H1 (cell line): ENCODE data around the gene PDE6D. TPM values are rescaled to one million over a fixed set of nuclear protein-coding genes. Genes with fewer than 3 reads are reported as not detected.

Source experiments
- CTCF ChIA-PET: fragments of 300-600 bp; sonication (Branson Sonifier 250); formaldehyde crosslinking; loops from one replicate; lab custom pipeline; 2021; ENCODE audit not compliant: partially characterized antibody; lab: Charles Lee
- POLR2A ChIA-PET: fragments of 300-600 bp; sonication (Branson Sonifier 250); formaldehyde crosslinking; loops from one replicate; lab custom pipeline; 2021; ENCODE audit warnings: inconsistent platforms; ENCODE audit not compliant: partially characterized antibody; lab: Charles Lee
- DNase-seq, 2 experiments: peaks; one replicate each; pipeline versions ENCODE4 v3.0.0 to v3.0.0-alpha.2; 2010 to 2022; ENCODE audit warnings: low spot score in 2 of 2, low read depth in 1 of 2, mixed read lengths in 1 of 2
- FAIRE-seq: peaks from 2 replicates; lab custom pipeline; 2011; peaks lifted over from hg19 to GRCh38; lab: Jason Lieb, UNC
- H2AFZ ChIP-seq: 2 replicates; pipeline ENCODE4 v1.8.1; 2012; ENCODE audit warnings: low read length, inconsistent platforms
- H2AK5ac ChIP-seq: 2 replicates; pipeline ENCODE4 v1.6.1; 2013; ENCODE audit warnings: low read depth, low read length
- H2BK120ac ChIP-seq: replicated peaks from 2 replicates; pipeline ENCODE3; 2013; ENCODE audit warnings: low read depth, low read length, inconsistent platforms
- H2BK12ac ChIP-seq: 2 replicates; pipeline ENCODE4 v1.6.1; 2013; ENCODE audit warnings: low read depth, low read length
- H2BK15ac ChIP-seq: 2 replicates; pipeline ENCODE4 v1.6.1; 2013; ENCODE audit warnings: low read length
- H2BK20ac ChIP-seq: 2 replicates; pipeline ENCODE4 v1.6.1; 2013; ENCODE audit warnings: low read length
- H2BK5ac ChIP-seq: 2 replicates; pipeline ENCODE4 v1.6.1; 2013; ENCODE audit warnings: low read depth, low read length
- H3K14ac ChIP-seq: 2 replicates; pipeline ENCODE4 v1.6.1; 2013; ENCODE audit warnings: inconsistent platforms; ENCODE audit not compliant: insufficient read length
- H3K18ac ChIP-seq: 2 replicates; pipeline ENCODE4 v1.6.1; 2013; ENCODE audit warnings: low read length; ENCODE audit errors: extremely low read depth
- H3K23ac ChIP-seq: 2 replicates; pipeline ENCODE4 v1.6.1; 2013; ENCODE audit warnings: inconsistent platforms; ENCODE audit not compliant: insufficient read length
- H3K23me2 ChIP-seq: 2 replicates; pipeline ENCODE4 v1.6.1; 2013; ENCODE audit warnings: low read depth, low read length
- H3K27ac ChIP-seq: 2 replicates; pipeline ENCODE4 v1.6.1; 2011; ENCODE audit warnings: low read depth, low read length, inconsistent platforms
- H3K27me3 ChIP-seq, 4 experiments: replicated peaks in 1 of 4; 1 replicate in 1 of 4; 2 replicates in 3 of 4; pipeline versions ENCODE4 v1.6.1 to v1.8.1; 2011 to 2013; ENCODE audit warnings: low read length in 3 of 4, mild to moderate bottlenecking in 3 of 4, inconsistent platforms in 2 of 4, mixed read lengths in 2 of 4, moderate library complexity in 1 of 4; ENCODE audit not compliant: control insufficient read depth in 3 of 4, insufficient read depth in 3 of 4; ENCODE audit errors: extremely low read depth in 1 of 4
- H3K36me3 ChIP-seq, 4 experiments: 2 replicates each; pipeline versions ENCODE4 v1.6.1 to v1.8.1; 2011 to 2013; ENCODE audit warnings: mild to moderate bottlenecking in 4 of 4, low read length in 3 of 4, moderate library complexity in 2 of 4, control low read depth in 1 of 4, inconsistent platforms in 1 of 4; ENCODE audit not compliant: insufficient read depth in 4 of 4, control insufficient read depth in 2 of 4
- H3K4ac ChIP-seq: replicated peaks from 2 replicates; pipeline ENCODE3; 2013; ENCODE audit warnings: low read length, low read depth, mixed read lengths, inconsistent platforms; ENCODE audit not compliant: insufficient read length
- H3K4me1 ChIP-seq, 4 experiments: replicated peaks in 1 of 4; 1 replicate in 1 of 4; 2 replicates in 3 of 4; pipeline versions ENCODE4 v1.6.1 to v1.8.1; 2011 to 2013; ENCODE audit warnings: low read length in 3 of 4, inconsistent platforms in 2 of 4, mixed read lengths in 1 of 4; ENCODE audit not compliant: insufficient read depth in 4 of 4, control insufficient read depth in 3 of 4
- H3K4me2 ChIP-seq, 2 experiments: 2 replicates each; pipeline versions ENCODE4 v1.6.1 to v1.8.1; 2011 to 2013; ENCODE audit warnings: low read depth in 2 of 2, low read length in 2 of 2, control low read depth in 1 of 2, inconsistent platforms in 1 of 2, mild to moderate bottlenecking in 1 of 2; ENCODE audit not compliant: insufficient read depth in 1 of 2
- H3K4me3 ChIP-seq, 4 experiments: fragments of 200-600, 300-600 bp in 1 of 4; sonication (generic), shearing (Covaris generic), sonication (Bioruptor Twin) in 1 of 4; 2 replicates each; pipeline versions ENCODE4 v1.5.1 to v1.8.1; 2011 to 2016; ENCODE audit warnings: low read length in 4 of 4, low read depth in 3 of 4, control low read depth in 2 of 4, inconsistent platforms in 2 of 4, mild to moderate bottlenecking in 2 of 4, mixed read lengths in 1 of 4, moderate library complexity in 1 of 4; ENCODE audit not compliant: insufficient read depth in 2 of 4; ENCODE audit errors: extremely low read depth in 1 of 4
- H3K56ac ChIP-seq: replicated peaks from 2 replicates; pipeline ENCODE3; 2013; ENCODE audit warnings: low read depth, mild to moderate bottlenecking, mixed read lengths, low read length, inconsistent platforms; ENCODE audit not compliant: insufficient read length
- H3K79me1 ChIP-seq: 2 replicates; pipeline ENCODE4 v1.6.1; 2013; ENCODE audit warnings: low read depth, low read length, control low read depth
- H3K79me2 ChIP-seq, 2 experiments: 2 replicates each; pipeline versions ENCODE4 v1.6.1 to v1.8.1; 2012 to 2013; ENCODE audit warnings: low read length in 2 of 2, mild to moderate bottlenecking in 2 of 2, inconsistent platforms in 1 of 2; ENCODE audit not compliant: insufficient read depth in 2 of 2, control insufficient read depth in 1 of 2
- H3K9ac ChIP-seq, 4 experiments: replicated peaks in 1 of 4; 1 replicate in 1 of 4; 2 replicates in 3 of 4; pipeline versions ENCODE4 v1.6.1 to v1.8.1; 2011 to 2013; ENCODE audit warnings: low read depth in 3 of 4, low read length in 3 of 4, control low read depth in 2 of 4, mild to moderate bottlenecking in 2 of 4, moderate library complexity in 2 of 4, inconsistent platforms in 1 of 4; ENCODE audit errors: extremely low read depth in 1 of 4
- H3K9me3 ChIP-seq, 2 experiments: 2 replicates each; pipeline versions ENCODE4 v1.6.1 to v1.8.1; 2012 to 2013; ENCODE audit warnings: mild to moderate bottlenecking in 2 of 2, moderate library complexity in 2 of 2, control low read depth in 1 of 2, inconsistent platforms in 1 of 2, low read depth in 1 of 2, low read length in 1 of 2, mixed read lengths in 1 of 2; ENCODE audit not compliant: insufficient read depth in 2 of 2
- H4K20me1 ChIP-seq, 2 experiments: replicated peaks in 1 of 2; 2 replicates each; pipeline versions ENCODE3 to v1.8.1; 2011 to 2013; ENCODE audit warnings: inconsistent platforms in 2 of 2, low read length in 2 of 2, mild to moderate bottlenecking in 1 of 2; ENCODE audit not compliant: insufficient read depth in 2 of 2, control insufficient read depth in 1 of 2
- H4K5ac ChIP-seq: 2 replicates; pipeline ENCODE4 v1.6.1; 2013; ENCODE audit warnings: low read length, low read depth, mixed read lengths, inconsistent platforms; ENCODE audit not compliant: insufficient read length
- H4K8ac ChIP-seq: 2 replicates; pipeline ENCODE4 v1.8.0; 2013; ENCODE audit warnings: mild to moderate bottlenecking, moderate library complexity, low read length, inconsistent platforms; ENCODE audit not compliant: insufficient read depth; ENCODE audit errors: extremely low read depth
- H4K91ac ChIP-seq: replicated peaks from 2 replicates; pipeline ENCODE3; 2013; ENCODE audit warnings: low read length, mixed read lengths, inconsistent platforms; ENCODE audit not compliant: insufficient read length
- CREB1 ChIP-seq: IDR thresholded peaks from 2 replicates; pipeline ENCODE4 v1.6.1; 2012; ENCODE audit warnings: inconsistent platforms
- PHF8 ChIP-seq: fragments of 200-600 bp; sonication (generic); conservative IDR thresholded peaks from 2 replicates; pipeline ENCODE4 v1.7.1; 2012; ENCODE audit warnings: low read depth, mild to moderate bottlenecking, inconsistent platforms, low read length, moderate library complexity
- SUZ12 ChIP-seq: fragments of 200-600 bp; sonication (generic); IDR thresholded peaks from 2 replicates; pipeline ENCODE4 v1.6.1; 2012; ENCODE audit warnings: mild to moderate bottlenecking, inconsistent platforms, low read length, moderate library complexity, mixed read lengths
- WGBS, 2 experiments: shearing (Covaris generic) in 1 of 2; methylation state at CpG; one replicate each; pipeline versions ENCODE4 v1.1.6 to v1.1.7; 2013 to 2015; ENCODE audit warnings: low lambda C conversion rate in 2 of 2, mixed read lengths in 2 of 2, inconsistent platforms in 1 of 2, low coverage in 1 of 2, missing lambda C conversion rate in 1 of 2; ENCODE audit not compliant: insufficient replicate concordance in 2 of 2, insufficient coverage in 1 of 2, insufficient read length in 1 of 2; ENCODE audit errors: extremely low coverage in 1 of 2, missing lambda C conversion rate in 1 of 2; 5-methylcytosine and 5-hydroxymethylcytosine counted together
- polyA plus RNA-seq, 7 experiments: library from polyadenylated mRNA; depleted of rRNA in 3 of 7; stranded (reverse) in 5 of 7; unstranded in 2 of 7; fragments of >200 nt in 5 of 7; fragments of 200-250 nt in 2 of 7; gene quantifications; 1 replicate in 5 of 7; 2 replicates in 1 of 7; 4 replicates in 1 of 7; pipeline versions ENCODE4 v1.2.1 to v1.2.3, GENCODE V29; 2011 to 2013; ENCODE audit warnings: missing spikeins in 2 of 7, mixed read lengths in 2 of 7
- total RNA-seq: library from RNA; stranded (reverse); fragmentation: NEBNext Ultra II Directional; extraction: Animal tissue kit (Norgen Biotek cat#: 25700); gene quantifications from 2 replicates; pipeline ENCODE4 v1.2.1, GENCODE V29; 2021

PDE6D gene
- total and polyA plus RNA-seq, 2 of the 8 experiments (the other 6 are each of a cell fraction or from before 2014, with no cell fraction given), result 33.7 to 63.9 TPM

GRCh38 chr2:231709636-231709980 is 71.5 kb downstream of the PDE6D start:
- peak in 1 of 2 experiments; percentile 57 for DNase-seq
- Histone ChIP-seq H3K27ac (peak overlapping the region; percentile 94), H3K4me3 (peak overlapping the region; percentile 83 to 99 (median 90)), H4K20me1 (peaks cover 19 to 21% of the 10 kb centered on the region in 2 experiments), H3K4ac (no peak overlapping the region), H2BK120ac (no peak overlapping the region), H3K79me2 (peaks cover 38 to 65% of the 10 kb centered on the region in 2 experiments), H2BK20ac (no peak overlapping the region), H4K8ac (peak overlapping the region; percentile 99), H2AK5ac (no peak overlapping the region), H2BK5ac (peak overlapping the region; percentile 87), H3K27me3 (no peaks in the 10 kb centered on the region), H3K79me1 (no peaks in the 10 kb centered on the region), H3K36me3 (peaks cover 14 to 43% (median 28%) of the 10 kb centered on the region in 4 experiments), H3K23me2 (peaks cover 11% of the 10 kb centered on the region), H3K18ac (peak overlapping the region; percentile 87), H3K9me3 (no peaks in the 10 kb centered on the region), H4K5ac (peak overlapping the region; percentile 23), H3K14ac (no peak overlapping the region), H2BK15ac (no peak overlapping the region), H2AFZ (no peak overlapping the region), H3K9ac (peak overlapping the region; percentile 96 to 99 (median 98)), H3K4me2 (peak overlapping the region; percentile 4 to 87; a peak in 3 of 4 replicates), H3K4me1 (peaks cover 0 to 25% (median 17%) of the 10 kb centered on the region in 4 experiments; a peak in 6 of 7 replicates), H3K56ac (peak overlapping the region; percentile 74), H3K23ac (no peak overlapping the region), H2BK12ac (no peak overlapping the region), H4K91ac (no peak overlapping the region)
- ChIA-PET CTCF (interaction anchor here (1.5 to 5.2 kb wide), 4 partner anchors 27 to 96 kb away, joined by 5 to 66 read pairs (median 18); no protein-coding TSS in a partner anchor), POLR2A (interaction anchor here (1.0 to 22.8 kb wide), 21 partner anchors 6 to 246 kb away, joined by 3 to 1080 read pairs (median 6); partner anchors contain the start of genes COPS7B, NCL and PDE6D)
- no peak for FAIRE-seq
- 2% methylated on average over 33 of the region's 33 CpGs; no CpG with 5 or more reads in 1 of the 2 experiments for WGBS, 2 experiments
- 0 out of 2 replicates have a peak, but pooled peaks have one; percentile 19 for TF ChIP-seq PHF8
- TF ChIP-seq CREB1, result 0 out of 2 replicates have a peak, but pooled peaks have one; percentile 6
- TF ChIP-seq SUZ12, result no peak
